HCEC 1CT (cell line): ENCODE results near the gene NCEH1.
A peak's percentile ranks its signal among the peaks of the same experiment; 100 is the strongest.
"Not testable (repeated sequence)": the region's sequence is repeated elsewhere in the genome, so short reads cannot be mapped to it uniquely, and the experiment has no call there.

ENCODE experiments used
- DNase-seq: peaks from one replicate; pipeline ENCODE4 v3.0.0-alpha.2; 2017

The NCEH1 gene

GRCh38 chr3:172673210-172673679 is 37.6 kb downstream of the NCEH1 start:
- DNase-seq: peak; percentile 83

DNA sequence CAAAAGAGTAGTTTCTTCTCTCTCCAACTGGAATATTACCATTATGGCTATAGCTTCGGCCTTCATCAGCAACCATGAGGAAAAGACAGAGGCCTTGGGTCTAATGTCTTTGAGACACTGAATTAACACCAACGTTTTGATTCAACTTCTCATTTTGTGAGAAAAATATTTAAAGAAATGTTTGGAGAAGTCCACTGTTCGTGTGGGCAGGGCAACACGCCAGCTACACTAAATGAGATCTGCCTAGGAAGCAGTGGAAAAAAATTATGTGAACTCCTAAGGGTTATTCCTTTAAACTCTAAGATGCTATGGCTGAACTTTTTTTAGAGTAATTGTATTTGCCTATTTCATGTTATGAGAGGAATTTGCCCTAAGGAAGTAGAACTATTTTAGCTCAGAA is 41.8 kb downstream of the NCEH1 start:
- DNase-seq: no peak

GRCh38 chr3:172666873-172667694 is 43.8 kb downstream of the NCEH1 start:
- DNase-seq: peak; percentile 75

DNA sequence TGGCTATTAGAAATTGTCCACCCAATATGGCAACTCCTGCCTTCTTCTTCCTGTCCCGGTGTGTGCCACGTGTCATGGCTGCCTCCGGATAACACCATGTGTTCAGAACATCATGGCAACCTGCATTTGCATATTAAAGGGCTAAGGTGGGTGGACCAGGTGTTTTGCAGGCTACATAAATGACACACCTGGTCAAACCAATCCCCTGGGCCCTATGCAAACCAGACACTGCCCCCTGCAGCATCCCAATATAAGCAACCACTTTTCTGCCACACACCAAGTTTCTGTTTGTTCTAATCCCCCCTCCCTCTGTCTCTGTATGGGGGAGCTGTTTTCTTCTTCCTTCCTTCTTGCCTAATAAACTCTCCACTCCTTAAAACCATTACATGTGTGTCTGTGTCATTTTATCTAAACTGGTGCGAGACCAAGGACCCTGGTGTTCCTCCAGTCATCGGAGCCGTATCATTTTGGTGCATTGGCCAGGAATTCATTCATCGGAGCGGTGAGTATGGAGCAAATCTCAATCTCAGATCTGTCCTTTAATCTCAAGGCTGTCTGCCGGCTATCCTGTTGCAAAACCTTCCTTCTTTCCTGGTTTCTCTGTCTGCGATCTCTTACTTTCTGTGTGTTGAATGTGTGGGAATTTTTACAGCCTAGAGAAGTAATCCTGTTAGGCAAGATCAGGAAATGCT is 44.5 kb downstream of the NCEH1 start:
- no peak for DNase-seq

DNA sequence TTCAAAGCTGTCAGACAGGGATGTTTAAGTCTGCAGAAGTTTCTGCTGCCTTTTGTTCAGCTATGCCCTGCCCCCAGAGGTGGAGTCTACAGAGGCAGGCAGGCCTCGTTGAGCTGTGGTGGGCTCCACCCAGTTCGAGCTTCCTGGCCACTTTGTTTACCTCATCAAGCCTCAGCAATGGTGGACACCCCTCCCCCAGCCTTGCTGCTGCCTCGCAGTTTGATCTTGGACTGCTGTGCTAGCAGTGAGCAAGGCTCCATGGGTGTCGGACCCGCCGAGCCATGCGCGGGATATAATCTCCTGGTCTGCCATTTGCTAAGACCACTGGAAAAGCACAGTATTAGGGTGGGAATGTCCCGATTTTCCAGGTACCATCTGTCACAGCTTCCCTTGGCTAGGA is 45.4 kb downstream of the NCEH1 start:
- not testable (repeated sequence) for DNase-seq

- not testable (repeated sequence) for DNase-seq
Observed at GRCh38 chr3:172660421-172660820, 50.4 kb downstream of the NCEH1 start.

GRCh38 chr3:172659246-172660002 is 51.4 kb downstream of the NCEH1 start:
- DNase-seq: peak; percentile 43

DNA sequence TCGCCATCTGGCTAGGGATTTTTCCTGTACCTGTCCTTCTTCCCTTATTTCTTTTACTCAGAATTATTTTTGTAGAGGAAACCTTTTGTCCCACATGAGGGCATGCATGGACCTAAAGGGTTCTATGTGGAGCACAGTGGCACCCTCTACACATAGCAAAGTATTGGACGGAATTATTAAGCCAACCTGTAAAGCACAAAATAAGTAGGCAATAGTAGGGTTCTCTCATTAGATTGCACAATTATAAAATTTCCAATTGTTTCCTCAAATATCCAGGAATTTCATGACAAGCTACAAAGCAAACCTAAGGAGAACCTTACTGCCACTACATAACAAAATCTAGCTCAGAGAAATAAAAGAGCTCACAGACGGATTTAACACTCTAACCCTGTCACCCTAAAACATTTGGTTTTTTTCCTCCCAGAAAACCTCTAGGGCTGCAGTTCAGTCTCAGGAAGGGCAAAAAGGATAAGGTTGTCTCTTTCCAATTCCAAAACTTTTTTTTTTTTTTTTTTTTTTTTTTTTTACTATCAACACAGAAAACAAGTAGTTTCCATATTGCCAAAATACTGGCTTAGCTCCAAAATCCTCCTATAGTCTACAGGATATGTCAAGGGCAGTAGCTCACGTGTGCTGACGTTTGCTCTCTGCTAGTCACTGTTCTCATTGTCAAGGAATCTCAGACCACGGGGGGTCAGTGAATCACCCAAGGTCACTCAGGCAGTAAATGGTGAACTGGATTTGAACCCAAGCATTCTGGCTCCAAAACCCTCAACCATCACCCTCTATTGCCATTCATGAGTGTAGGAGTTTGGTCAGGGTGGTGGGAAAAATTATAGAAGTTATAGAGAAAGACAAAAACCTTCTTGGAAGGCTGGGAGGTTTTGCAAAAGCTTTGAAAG is 52.3 kb downstream of the NCEH1 start:
- peak; percentile 96 for DNase-seq

- DNase-seq: no peak
Observed at GRCh38 chr3:172656602-172657001, 54.3 kb downstream of the NCEH1 start.

DNA sequence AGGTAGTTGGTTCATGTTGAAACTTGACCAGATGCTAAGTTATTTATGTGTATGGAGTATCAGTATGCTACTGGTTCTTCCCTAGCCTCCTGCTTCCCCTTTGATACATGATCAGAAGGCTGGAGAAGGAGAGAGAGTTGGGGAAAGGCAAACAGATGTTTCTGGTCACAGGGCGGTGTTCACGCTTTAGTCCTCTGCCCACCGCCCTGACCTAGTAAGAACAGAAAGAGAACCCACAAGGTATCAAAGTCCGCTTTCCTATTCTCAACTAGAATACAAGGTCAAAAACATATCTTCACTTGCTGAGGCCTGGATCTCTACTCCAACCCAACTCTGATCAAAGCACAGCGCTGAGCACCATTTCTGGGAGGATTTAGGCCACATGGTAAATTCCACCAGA is 55.5 kb downstream of the NCEH1 start:
- no peak for DNase-seq

- DNase-seq: no peak
Observed at GRCh38 chr3:172654470-172654869, 56.4 kb downstream of the NCEH1 start.

DNA sequence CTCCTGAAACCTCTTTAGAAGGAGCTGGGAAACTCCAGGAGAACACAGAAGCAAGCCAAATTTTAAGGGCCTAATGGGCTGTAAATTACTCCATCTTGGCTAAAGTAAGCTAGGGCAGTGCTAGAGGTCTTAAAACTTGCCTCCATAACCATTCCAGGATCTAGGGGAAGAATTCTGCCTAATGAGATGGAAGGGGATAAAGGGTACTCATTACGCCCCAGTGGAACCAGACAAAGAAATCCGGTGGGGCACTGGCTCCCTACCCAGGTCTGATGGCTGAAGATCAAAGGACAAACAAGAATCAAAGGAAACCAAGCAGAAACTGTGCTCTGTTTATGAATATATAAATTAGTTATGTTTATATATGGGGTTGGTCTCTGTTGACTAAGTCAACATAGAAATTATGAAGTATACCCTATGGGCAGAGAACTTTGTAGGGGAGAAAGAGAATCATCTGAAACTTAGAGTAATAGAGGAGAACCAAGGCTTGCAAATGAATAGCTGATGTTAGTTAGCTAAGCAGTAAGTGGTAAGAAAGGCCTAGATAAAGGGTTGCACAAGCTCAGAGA is 57.8 kb downstream of the NCEH1 start:
- no peak for DNase-seq

DNA sequence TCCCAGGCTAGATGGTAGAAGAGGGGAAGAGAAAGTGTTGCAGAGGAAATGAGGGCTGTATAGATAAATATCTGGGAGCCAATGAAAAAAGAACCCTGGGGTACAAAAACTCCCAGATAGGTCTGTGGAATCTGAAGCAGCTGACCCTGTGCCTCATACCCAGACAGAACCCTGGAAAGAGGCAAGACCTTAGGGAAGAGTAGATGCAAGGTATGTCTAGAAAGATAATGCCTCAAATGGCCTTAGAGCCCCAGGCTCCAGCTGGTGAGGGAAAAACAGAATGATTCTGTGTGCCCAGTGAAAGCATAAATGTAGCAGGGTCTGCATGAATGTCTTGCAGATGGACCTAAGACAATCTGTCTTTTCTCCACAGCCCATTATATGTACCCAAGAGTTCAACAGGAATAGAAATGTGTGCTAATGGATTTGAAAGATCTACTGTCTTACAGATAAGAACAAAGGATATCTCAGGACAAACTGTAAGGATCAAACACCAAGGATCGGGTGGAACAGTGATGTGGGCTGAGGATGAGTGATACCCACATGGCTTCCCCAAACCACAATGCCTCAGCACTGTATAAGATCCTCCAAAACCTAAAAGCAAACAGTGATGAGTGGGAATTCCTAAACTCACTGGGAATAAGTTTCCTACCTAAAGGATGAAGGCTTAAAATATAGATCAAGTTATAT is 58.8 kb downstream of the NCEH1 start:
- no peak for DNase-seq

GRCh38 chr3:172649987-172650386 is 60.9 kb downstream of the NCEH1 start:
- DNase-seq: no peak

GRCh38 chr3:172648747-172649146 is 62.1 kb downstream of the NCEH1 start:
- DNase-seq: peak; percentile 87

DNA sequence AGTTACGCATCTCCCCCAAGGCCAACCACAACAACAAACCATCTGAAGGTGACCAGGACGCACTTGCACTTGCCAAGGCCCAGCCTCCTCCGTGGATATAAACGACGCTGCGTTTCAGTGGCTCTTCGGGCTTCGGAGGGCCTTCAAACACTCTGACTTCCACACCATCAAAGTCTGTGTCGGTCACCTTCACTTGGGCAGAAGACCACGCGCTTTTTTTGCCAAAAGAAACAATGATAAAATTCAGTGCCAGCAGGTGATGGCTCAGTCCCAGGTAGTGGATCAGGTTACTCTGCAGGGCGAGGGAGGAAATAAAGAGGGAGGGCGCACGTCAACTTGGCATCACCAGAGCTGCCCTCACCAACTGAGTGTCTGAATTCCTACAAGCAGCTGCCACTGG is 63.0 kb downstream of the NCEH1 start:
- DNase-seq: no peak

GRCh38 chr3:172647080-172647479 is 63.8 kb downstream of the NCEH1 start:
- DNase-seq: no peak

DNA sequence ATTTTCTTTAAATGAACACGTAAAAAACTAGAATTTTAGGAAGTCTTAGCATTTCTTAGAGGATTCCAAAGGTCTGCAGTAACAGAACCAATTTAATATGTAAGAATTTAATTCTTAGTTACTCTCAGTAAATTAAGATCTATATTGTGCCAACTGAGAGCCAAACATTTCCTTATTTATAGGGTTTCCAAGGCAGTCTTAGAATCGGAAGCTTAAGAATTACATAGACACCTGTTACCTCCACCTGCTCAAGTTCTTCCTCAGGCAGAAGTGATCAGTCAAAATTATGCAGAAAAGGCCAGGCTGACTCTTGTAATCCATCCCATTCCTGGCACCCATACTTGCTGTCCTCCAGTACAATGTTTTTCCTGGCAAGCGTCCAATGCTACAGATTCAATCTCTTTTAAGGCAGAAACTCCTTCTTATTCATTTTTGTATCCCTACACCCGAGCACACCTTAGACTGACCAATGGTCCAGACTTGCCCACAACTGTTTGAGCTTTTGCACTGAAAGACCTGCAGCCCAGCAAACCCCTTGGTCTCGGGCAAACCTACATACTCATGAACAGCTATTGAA is 64.3 kb downstream of the NCEH1 start:
- DNase-seq: peak; percentile 54

DNA sequence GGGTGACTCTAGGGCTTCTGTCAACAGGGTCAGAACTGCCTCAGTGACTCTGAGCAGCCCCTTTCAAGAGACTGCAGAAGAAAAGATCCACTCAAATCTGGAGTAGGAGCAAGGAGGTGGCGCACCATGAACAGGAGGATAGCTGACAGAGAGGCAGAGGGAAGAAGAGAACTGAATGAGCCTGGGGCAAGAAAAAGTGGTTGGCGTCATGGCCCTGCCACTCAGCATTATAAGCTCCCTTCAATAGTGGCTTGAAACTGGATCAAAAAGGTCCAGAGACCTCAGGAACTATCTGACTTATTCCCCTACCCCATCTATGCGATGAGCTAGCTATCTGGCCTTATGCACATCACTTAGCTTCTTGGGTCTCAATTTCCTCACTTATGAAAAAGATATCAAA is 66.6 kb downstream of the NCEH1 start:
- no peak for DNase-seq

- no peak for DNase-seq
Observed at GRCh38 chr3:172643506-172644179, 67.2 kb downstream of the NCEH1 start.
